Ammon's horn (tissue), 1 donor: ENCODE results near the gene ZNF655.

Experiments used
- DNase-seq: peaks from one replicate; pipeline ENCODE4 v3.0.0-alpha.2; 2016; ENCODE audit warnings: low spot score

Gene ZNF655

DNA sequence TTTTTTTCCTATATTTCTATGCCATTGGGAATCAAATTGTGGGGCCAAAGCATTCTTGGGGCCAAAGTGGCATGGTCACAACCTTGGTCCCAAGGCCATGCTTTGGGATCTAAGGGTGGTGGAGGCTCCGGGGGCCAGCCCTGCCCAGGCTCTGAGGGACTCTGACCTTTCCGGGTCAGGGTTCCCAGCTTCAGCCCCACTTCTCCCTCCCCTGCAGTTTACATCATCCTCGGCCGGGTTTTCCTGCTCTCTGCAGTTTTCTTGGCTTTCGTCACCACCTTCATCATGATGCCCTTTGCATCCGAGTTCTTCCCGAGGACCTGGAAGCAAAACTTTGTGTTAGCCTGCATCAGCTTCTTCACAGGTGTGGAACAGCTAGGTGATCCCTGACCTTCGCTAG, 48.1 kb downstream of the ZNF655 start:
- DNase-seq: no peak

DNA sequence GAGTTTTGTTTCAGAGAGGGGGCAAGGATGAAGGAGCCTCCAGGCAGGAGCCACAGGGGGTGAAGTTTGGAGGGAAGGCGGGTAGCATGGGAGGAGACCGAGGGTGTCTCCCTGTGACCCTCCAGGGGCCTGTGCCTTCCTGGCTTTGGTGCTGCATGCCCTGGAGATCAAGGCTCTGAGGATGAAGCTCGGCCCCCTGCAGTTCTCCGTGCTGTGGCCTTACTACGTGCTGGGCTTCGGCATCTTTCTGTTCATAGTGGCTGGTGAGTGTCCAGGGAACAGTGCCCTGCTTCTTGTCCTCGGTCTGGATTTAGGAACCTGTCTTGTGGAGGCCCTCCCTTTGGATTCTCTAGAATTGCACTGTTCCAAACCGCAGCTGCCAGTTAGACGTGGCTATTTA, 49.1 kb downstream of the ZNF655 start:
- no peak for DNase-seq

DNA sequence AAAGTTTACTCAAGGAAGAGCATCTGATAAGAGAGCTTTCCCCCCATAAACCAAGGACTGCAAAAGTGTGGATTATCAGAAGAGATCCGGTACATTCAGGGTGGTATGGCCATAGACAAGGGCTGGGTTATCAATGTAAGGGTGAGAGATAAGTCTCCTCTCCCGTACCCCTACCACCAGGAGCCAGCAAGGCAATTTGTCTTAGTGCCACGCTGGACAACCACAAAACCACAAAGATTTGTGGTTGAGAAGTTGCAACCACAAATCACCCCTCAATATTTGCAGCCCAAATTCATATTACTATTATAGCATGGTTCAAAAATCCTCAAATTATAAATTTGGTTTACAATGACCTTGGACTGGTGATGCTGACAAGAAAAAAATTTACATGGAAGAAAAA, 56.1 kb downstream of the ZNF655 start:
- DNase-seq: no peak

DNA sequence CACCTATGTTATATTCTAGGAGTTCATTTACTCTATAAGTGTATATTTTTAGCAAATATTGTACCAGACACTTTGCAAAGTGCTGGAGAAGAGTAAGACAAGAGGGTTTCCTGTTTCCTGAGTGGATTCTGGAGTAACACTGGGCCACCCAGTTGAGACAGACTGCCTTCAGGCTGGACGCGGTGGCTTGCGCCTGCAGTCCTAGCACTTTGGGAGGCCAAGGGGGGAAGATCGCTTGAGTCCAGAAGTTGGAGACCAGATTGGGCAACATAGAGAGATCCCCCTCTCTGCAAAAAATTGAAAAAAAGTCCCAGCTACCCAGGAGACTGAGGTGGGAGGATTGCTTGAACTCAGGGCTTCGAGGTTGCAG, 57.5 kb downstream of the ZNF655 start:
- no peak for DNase-seq

DNA sequence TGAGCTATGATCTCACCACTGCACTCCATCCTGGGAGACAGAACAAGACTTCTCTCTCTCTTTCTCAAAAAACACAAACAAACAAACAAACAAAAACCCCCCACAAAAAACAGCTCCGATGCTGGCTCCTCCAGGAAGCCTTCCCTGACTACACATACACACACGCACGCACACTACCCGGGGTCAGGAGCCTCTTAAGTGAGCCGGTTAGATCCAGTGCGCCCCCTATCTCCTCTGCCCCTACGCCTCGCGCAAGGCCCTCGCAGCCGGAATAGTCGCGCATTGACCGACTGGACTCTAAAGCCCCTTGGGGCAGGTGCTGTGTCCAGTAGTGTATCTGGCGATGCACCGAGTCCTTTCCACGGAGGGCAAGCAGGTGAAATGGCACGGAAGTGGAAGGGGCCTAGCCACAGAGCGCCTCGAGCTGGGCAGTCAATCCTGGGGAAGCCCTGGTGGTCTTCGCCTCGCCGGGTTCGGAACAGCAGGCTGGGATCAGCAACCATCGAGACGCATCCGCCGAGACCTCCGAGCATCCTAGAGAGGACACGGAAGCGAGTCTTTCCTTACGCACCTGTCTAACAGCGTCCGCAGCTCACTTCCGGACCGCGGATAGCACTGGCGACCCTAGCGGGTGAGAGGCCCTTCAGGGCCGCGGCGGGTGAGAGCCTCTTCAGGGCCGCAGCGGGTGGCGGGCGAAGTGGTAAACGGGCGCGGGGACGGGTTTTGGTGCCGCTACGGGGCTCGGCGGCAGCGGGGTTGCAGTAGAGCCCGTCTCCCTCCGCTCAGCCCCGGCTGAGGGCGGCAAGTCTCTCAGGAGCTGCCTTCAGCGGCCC, 58.1 kb downstream of the ZNF655 start, which contains the start of gene ZSCAN25:
ZSCAN25 (plus strand) TSS at position 588 of the 833 bp plus-strand sequence. CDS start 2,661 bp downstream, outside the sequence.
- peak; percentile 94 for DNase-seq

DNA sequence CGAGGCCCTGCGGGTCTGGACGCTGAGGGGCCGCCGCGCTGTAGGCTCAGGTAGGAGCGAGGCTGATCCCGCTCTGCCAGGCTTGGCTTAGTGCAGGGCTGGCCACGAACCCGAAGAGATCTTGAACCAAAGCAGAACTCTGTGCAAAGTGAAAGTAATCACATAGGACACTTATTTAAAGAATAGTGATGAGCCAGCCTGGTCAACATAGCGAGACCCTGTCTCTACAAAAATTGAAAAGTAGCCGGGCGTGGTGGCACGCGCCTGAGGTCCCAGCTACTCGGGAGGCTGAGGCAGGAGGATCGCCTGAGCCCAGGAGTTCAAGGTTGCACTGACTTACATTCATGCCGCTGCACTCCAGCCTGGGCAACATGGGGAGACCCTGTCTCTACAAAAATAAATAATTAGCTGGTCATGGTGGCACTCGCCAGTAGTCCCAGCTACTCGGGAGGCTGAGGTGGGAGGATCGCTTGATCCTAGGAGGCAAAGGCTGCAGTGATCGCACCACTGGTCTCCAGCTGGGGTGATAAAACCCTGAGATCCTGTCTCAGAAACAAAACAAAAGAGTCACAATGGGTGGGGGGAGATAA, 58.8 kb downstream of the ZNF655 start:
- no peak for DNase-seq

DNA sequence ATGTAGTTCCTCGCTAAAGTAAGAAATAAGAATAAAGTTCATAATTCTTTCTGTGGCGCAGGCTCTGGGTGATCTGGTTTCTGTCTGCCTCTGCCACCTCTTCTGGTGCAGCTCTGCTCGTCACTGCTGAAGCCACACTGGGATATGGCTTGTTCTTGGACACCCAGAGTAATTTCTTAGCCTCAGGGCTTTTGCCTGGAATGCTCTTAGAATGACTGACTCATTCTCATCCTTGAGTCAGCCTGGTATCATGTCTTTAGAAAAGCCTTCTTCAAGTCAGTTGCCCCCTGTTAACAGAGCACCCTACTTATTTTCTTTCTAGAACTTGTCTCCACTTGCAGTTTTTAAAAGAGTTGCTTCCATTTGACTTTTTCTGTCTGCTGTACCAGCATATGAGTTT, 60.3 kb downstream of the ZNF655 start:
- DNase-seq: no peak

DNA sequence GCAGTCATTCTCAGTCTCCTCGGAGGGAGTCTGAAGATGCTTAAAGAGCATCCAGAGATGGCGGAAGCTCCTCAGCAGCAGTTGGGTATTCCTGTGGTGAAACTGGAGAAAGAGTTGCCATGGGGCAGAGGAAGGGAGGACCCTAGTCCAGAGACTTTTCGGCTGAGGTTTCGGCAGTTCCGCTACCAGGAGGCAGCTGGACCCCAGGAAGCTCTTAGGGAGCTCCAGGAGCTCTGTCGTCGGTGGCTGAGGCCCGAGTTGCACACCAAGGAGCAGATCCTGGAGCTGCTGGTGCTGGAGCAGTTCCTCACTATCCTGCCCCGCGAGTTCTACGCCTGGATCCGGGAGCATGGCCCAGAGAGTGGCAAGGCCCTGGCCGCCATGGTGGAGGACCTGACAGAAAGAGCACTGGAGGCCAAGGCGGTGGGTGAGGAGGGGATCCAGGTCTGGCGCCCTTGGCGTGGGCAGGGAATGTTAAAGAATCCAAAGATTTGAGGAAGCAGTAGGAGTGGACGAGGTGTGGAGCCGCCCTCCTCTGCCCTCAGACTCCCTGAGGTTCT, 61.2 kb downstream of the ZNF655 start:
- no peak for DNase-seq

DNA sequence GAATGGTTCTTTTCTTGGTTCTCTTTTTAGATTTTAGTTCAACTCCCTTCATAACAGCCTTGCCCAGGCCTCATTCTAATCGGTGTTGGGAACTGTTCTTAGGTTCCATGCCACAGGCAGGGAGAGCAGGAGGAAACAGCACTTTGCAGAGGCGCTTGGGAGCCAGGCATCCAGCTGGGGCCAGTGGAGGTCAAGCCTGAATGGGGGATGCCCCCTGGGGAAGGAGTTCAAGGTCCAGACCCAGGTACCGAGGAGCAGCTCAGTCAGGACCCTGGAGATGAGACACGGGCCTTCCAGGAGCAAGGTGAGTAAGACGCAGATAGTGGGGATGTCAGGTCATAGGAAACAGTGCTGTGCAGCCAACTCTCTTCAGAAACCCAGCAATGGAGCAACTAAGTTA, 62.8 kb downstream of the ZNF655 start:
- DNase-seq: no peak

DNA sequence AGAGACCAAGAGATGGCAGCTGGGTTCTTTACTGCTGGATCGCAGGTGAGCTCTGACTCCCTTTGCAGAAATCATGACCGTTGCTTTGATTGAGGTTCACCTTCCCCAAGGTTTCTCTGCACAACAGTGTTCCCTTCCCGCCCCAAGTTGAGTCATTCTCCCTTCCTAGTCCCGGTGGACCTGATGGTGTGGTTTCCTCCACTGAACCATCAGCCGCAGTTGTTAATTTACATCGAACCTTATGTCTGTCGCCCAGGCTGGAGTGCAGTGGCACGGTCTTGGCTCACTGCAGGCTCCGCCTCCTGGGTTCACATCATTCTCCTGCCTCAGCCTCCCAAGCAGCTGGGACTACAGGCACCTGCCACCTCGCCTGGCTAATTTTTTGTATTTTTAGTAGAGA, 64.2 kb downstream of the ZNF655 start:
- no peak for DNase-seq

DNA sequence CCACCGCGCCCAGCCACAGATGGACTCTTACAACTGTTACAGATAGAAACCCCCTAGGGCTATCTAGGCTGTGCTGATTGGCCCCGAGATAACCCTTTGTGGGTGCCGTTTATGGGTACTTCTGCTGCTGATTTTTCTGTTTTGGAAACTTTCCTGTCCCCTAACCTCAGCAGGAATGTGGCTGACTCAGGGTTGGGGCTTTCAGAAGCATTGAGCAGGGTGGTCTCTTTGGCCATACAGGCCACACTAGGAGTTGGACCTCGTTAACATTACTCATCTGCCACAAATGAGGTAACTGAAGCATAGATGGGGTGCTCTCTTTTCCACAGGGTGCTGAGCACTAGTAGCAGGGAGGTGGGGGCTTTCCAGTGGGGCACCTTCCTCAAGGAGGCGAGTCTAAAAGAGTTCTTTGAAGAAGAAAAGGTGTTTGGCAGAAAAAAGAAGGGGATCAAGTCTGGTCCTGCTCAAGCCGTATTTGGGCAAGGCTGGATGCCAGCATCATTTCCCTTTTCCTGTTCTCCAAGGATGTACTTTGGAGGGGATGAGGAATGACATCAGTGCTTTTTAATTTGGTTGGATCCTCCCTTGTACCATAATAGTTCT, 64.8 kb downstream of the ZNF655 start:
- no peak for DNase-seq

DNA sequence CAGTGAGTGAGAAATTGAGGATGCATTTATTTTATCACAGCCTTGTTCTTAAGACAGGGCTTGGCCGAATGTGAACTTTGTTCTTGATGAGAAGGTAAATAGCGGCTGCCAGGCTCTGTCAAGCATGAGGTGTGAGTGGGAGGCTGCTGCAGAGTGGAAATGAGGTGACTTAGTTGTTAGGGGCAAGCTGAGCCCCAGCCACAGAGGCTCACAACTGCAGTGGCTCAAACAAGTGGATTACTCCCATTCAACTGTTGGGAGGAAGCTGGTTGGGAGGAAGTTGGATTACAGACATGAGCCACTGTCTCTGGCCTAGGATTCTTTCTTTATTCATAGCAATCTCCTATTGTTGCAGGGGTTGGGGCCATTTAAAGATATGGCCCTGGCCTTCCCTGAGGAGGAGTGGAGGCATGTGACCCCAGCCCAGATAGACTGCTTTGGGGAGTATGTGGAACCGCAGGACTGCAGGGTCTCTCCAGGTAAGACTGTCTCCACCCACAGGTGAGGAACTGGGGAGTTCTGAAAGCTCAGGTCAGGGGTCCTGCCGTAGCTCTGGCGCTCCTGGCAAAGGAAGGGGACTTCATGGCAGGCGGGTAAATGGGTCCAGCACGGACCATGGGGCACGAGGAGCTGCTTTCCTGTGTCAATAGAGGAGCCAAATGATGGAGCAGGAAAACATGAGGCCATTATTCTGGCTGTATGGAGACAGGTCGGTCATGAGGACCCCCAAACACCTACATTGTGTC, 65.4 kb downstream of the ZNF655 start:
- DNase-seq: no peak

DNA sequence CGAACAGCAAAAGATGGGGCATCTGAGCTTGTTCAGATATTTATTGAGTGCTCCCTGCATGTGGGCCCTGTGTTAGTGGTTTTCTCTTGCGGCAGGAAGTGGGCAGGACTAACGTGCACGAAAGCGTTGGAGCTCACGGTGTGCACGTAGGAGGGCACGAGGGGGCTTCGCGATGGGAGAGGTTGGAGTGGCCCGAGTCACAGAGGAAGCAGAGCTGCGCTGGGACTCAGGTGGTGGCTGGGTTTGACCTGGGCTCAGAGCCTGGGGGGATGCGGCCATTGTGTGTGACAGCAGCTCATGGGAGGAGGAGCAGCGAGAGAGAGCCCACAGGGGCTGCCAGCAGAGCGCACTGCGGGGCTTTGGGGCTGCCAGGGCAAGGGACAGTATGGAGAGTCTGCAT, 66.0 kb downstream of the ZNF655 start:
- no peak for DNase-seq

DNA sequence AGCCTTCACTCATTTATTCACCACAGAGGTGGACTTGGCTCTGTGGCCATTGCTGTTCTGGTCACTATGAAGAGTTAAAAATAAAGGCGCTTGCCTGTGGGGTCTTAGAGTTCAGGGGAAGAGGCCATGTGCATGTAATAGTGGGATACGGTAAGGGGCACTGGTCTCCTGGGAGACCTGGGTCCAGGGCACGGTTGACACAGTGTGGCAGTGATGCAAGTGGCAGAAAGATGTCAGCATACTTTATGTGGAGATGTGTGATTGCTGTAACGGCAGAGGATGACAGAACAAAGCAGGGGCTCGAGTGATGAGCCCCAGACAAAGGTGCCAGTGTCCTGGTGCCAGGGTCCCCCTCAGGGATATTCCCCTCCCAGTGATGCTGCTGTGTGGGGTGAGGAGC, 66.9 kb downstream of the ZNF655 start:
- DNase-seq: no peak

DNA sequence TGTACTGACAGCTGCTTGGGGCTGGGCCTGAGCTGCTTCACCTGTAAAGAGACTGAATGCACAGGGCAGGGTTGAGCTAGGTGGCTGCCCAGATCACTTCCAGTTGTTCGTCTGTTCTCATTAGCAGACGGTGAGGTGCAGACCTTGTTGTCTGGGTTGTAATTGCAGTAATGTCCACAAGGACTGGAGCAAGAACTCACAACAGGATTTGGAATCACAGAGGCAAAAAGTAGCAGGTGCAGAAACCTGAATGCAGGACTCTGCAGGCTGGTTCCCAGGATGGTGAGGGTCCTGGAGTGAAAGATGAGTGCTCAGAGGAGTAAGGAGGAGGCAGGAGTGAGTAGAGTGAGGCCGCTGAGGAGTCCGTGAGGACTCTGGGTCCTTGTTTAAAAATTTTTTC, 67.5 kb downstream of the ZNF655 start:
- DNase-seq: no peak
